GM19397 (cell line): ENCODE measurements around the gene PTPN11.
"Not testable (repeated sequence)": the region's sequence is repeated elsewhere in the genome, so short reads cannot be mapped to it uniquely, and the experiment has no call there.

ENCODE experiments used
- ATAC-seq: cut with Tn5 transposase; IDR thresholded peaks from one replicate; pipeline ENCODE4 v1.9.1; 2021; ENCODE audit warnings: mild to moderate bottlenecking, moderate library complexity; ENCODE audit not compliant: unreplicated experiment

PTPN11 gene

DNA sequence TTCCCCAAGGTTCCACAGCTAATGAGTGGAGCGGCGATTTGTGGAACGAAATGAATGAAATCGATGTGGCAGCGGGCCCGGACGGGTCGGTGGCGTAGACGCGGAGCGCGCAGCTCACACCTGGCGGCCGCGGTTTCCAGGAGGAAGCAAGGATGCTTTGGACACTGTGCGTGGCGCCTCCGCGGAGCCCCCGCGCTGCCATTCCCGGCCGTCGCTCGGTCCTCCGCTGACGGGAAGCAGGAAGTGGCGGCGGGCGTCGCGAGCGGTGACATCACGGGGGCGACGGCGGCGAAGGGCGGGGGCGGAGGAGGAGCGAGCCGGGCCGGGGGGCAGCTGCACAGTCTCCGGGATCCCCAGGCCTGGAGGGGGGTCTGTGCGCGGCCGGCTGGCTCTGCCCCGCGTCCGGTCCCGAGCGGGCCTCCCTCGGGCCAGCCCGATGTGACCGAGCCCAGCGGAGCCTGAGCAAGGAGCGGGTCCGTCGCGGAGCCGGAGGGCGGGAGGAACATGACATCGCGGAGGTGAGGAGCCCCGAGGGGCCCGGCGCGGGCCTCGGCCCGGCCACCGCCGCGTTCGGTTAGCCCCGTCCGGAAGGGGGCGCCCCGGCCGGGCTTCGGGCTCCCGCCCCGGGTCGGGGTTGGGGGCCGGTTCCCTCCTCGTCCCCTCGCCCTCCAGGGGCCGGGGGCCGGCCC is at the start of gene PTPN11:
Gene PTPN11 (plus strand): TSS at position 340 of the 689 bp plus-strand sequence. CDS start 165 bp downstream, at position 505.
- peak; percentile 82 for ATAC-seq

DNA sequence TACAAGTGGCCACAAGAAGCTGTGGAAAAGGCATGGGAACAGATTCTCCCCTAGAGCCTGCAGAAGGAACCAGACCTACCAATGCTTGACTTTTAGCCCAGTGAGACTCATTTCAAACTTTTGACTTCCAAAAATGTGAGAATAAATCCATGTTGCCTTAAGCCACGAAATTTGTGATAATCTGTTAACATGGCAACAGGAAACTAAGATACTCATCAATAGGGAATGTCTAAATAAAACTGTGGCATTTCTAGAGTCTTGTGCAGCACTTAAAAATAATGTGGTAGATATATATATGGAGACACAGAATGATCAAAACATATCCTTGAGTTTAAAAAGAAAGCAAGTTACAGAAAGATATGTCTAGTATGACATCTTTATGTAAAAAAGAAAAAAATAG is 48.5 kb upstream of the PTPN11 start:
- ATAC-seq, result no peak

DNA sequence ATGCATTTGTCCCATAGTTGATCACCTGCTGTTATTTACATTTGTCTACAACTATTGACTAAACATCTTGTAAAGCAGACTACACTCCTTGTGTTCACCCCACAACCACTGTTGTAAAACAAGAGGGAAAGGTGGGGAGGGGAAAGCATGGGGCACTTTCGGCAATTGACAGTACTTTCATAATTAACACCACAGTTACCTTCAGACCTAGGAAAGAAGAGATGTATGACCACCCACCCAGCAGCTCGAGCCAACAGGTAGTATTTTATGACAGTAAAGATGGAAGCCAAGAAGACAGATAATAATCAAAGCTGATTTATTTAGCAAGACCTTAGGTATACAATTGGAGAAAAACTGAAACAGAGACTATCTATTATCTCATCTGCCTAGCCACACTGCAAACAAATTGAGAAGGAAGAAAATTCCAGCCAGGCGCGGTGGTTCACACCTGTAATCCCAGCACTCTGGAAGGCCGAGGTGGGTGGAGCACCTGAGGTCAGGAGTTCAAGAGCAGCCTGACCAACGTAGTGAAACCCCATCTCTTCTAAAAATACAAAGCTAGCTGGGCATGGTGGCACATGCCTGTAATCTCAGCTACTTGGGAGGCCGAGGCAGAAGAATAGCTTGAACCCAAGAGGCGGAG is 47.8 kb upstream of the PTPN11 start:
- ATAC-seq, result no peak

DNA sequence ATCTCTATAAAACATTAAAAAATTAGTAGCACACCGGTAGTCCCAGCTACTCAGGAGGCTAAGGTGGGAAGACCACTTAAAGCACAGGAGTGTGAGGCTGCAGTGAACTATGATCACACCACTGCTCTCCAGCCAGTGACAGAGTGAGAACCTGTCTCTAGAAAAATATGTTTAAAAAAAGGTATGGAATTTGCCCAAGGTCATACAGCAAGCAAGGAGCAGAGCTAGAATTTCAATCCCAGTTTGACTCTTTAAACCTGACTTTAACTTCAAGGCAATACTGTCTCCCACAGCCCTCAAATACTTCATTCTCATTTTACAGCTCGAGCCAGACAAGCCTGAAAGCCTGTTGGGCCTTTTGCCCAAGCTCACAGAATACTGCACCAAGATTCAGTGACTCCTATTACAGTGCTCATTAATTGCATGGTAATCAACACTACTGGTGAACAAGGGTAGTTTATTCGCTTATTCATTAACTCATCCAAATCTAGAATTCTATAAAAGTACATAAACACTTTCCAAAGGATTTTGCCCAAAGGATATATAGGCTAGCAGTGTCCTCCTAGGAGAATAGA is 44.5 kb upstream of the PTPN11 start:
- ATAC-seq, result no peak

DNA sequence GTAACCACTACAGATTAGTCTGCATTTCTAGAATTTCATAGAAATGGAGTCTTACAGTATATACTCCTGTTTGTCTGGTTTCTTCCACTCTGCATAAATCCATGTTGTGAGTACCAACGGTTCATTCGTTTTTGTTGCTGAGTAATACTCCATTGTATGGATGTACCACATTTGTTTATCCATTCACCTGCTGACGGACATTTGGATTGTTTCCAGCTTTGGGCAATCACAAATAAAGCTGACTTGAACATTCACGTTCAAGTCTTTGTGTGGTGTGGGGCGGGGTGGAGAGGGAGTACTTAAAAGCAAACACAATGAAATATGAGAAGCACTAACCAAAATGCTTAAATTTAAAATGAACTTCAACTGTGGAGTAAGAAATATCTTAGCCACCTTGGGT is 43.6 kb upstream of the PTPN11 start:
- no peak for ATAC-seq

DNA sequence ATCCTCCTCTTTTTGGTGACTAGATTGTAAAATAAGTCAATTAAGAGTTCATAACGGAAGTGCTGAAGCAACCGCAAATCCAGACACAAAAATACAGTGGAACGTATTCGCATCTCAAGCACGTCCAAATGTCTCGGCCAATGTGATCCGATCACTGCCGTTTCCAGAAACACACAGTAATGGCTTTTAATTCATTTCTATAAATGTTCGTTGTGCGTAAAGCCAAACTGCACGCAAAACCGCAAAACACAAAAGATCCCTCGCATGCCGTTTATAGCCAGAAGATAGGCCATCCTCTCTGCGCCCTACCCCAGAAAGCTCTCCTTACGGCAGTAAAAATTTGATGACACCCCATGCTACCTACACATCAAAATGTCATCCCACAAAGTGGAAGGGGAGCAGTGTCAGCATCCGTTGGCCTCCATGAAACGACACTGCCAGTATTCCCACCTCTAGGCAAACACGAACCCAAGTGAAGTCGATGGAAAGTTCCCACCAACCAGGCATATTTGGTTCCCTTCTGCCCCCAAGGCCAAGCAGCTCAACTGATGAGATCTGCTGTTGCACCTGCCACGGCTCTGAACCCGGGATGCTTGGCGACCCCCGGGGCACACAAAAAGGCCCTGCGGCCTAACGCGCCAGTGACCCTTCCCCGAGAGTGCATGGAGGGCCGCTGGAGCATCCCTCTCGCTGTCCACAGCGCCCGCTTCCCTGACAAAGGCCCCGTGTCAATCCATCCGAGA is 37.9 kb upstream of the PTPN11 start:
- no peak for ATAC-seq

DNA sequence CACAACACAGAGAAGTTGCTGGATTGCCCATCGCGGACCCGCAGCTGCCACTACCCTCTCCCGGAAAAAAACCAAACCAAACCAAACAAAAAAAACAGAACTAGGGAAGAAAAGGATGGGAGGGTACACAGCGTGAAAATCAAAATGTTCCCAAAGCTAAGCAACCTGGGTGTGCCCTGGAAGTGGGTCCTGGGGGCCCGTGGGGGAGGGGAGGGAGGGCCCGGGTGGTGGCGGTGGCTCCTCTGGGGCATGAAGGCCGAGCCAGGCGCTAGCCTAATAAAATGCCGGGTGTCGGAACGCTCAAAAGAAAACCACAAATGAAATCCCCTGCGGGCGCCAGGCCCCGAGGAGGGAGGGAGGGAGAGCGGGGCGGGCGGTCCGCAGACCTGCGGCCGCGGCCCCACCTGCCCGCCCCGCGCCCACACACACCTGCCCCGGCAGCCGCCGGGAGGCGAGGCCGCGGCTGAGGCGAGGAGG is 37.3 kb upstream of the PTPN11 start:
- ATAC-seq, result peak; percentile 45

DNA sequence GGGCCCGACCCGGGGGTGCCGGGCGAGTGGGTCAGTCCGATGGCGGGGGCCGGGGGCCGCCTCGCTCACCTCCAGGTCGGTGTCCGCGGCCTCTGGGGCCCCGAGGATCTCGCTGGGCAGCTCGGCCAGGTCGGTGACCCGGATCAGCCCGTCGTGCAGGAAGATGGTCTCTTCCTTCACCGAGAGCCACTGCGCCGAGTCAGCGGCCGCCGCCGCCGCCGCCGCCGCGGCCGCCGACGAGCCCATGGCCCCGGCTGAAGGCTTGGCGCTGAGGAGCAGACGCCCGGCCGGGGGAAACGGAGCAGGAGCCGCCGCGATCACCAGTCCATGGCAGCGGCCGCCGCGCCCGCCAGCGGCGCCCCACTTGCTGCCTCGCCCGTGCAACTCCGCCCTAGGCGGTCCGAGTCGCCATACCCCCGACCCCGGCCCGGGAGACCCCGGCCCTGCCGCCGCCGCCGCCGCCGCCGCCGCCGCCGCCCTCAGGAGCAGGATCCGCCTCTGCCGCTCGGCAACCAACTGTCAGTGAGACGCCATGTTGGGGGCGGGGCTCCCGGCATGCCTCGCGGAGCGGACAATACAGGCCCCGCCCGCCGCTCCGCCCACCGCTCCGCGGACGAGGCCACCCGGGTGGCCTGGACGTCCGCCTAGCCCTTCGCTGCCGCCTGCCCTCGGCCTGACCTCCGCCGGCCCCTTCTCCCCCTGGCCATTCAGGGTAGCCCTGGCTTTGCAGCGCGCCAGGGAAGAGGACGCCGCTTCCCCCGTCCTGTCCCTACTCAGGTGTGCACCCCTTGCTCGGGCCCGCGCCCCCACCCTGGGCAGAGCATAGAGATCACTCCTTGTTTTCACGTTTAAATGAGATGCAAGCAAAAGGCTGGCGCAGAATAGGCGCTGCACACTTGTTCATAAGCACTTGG is 36.6 kb upstream of the PTPN11 start, which contains the start of gene HECTD4:
Gene HECTD4 (minus strand): TSS at position 549 of the 914 bp plus-strand sequence. CDS start 303 bp downstream, at position 246.
- ATAC-seq, result peak; percentile 89

DNA sequence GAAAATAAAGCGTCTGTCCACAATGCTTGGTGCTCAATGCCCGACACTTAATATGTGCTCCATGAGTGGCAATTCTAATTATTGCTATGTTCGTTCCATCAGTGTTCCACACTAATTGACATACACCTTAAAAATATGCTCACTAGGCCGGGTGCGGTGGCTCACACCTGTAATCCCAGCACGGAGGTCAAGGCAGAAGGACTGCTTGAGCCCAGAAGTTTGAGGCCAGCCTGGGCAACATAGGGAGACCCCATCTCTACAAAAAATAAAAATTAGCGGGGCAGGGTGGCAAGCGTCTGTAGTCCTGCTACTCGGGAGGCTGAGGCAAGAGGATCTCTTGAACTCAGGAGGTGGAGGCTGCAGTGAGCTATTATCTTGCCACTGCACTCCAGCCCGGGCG is 35.9 kb upstream of the PTPN11 start:
- no peak for ATAC-seq

DNA sequence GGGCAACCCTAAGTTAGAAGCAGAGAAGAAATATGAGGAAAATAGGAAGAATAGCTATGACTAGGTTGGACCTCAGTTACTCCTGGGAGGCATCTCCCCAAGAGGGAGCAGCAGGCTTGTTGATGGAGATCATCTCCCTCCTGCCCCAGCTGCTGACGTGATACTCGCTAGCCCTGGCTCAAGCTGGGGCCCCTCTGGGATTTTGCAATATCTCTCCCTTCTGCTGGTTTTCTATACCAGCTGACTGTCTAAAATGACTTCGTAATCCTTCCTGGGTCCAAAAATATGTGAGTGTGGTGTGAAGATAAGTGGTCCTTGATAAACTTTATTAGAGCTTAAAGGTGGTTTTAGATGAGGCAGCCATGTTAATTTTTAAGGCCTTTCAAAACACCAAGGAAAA is 32.0 kb upstream of the PTPN11 start:
- no peak for ATAC-seq

DNA sequence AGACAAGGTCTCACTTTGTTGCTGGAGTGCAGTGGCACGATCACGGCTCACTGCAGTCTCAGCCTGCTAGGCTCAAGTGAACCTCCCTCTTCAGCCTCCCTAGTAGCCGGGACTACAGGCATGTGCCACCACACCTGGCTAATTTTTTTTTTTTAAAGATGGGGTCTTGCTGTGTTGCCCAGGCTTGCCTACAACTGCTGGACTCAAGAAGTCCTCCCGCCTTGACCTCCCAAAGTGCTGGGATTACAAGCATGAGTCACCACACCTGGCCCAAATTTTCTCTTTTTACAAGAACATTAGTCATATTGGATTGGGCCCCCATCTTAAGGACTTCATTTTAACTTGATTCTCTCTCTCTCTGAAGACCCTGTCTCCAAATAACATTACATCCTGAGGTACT is 29.5 kb upstream of the PTPN11 start:
- no peak for ATAC-seq

DNA sequence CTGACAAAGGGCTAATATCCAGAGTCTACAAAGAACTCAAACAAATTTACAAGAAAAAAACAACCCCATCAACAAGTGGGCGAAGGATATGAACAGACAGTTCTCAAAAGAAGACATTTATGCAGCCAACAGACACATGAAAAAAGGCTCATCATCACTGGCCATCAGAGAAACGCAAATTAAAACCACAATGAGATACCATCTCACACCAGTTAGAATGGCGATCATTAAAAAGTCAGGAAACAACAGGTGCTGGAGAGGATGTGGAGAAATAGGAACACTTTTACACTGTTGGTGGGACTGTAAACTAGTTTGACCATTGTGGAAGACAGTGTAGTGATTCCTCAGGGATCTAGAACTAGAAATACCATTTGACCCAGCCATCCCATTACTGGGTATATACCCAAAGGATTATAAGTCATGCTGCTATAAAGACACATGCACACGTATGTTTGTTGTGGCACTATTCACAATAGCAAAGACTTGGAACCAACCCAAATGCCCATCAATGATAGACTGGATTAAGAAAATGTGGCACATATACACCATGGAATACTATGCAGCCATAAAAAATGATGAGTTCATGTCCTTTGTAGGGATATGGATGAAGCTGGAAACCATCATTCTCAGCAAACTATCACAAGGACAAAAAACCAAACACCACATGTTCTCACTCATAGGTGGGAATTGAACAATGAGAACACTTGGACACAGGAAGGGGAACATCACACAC is 28.7 kb upstream of the PTPN11 start:
- ATAC-seq, result not testable (repeated sequence)

DNA sequence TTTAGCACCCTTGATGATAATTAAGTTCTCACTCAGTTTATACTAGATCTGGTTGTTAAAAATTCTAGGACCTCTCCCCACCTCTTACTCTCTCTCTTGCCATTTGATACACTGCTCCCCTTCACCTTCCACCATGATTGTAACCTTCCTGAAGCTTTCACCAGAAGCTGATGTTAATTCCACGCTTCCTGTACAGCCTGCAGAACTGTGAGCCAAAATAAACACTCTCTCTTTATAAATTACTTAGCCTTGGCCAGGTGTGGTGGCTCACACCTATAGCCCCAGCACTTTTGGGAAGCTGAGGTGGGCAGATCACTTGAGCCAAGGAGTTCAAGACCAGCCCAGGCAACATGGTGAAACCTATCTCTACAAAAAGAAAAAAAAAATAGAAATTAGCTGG is 25.4 kb upstream of the PTPN11 start:
- no peak for ATAC-seq

DNA sequence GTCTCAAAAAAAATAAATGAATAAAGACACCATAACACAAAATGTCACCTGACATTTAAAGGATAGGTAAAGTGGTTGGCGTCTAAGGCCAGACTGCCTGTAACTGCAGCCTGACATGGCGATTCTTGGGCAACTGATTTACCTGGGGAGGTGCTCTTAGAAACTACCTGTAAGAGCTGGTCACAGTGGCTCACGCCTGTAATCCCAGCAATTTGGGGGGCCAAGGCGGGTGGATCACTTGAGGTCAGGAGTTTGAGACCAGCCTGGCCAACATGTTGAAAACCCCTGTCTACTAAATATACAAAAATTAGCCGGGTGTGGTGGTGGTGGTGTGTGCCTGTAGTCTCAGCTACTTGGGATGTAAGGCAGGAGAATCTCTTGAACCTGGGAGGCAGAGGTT is 17.7 kb upstream of the PTPN11 start:
- ATAC-seq, result no peak

DNA sequence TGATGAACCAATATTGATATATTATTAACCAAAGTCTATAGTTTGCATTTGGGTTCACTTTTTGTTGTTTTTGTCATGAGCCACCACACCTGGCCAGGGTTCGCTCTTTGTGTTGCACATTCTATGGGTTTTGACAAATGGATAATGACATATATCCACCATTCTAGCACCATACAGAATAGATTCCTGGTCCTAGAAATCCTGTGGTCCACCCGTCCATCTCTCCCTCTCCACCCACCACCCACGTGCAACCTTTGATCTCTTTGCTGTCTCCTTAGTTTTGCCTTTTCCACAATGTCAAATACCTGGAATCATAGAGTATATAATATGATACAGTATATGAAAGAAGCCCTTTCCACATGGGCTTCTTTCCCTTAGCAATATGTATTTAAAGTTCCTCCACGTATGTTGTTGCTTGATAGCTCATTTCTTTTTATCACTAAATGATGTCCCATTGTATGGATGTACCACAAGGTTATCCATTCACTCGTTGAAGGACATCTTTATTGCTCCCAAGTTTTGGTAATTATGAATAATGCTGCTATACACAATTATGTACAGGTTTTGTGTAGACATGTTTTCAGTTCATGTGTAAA is 16.7 kb upstream of the PTPN11 start:
- no peak for ATAC-seq

DNA sequence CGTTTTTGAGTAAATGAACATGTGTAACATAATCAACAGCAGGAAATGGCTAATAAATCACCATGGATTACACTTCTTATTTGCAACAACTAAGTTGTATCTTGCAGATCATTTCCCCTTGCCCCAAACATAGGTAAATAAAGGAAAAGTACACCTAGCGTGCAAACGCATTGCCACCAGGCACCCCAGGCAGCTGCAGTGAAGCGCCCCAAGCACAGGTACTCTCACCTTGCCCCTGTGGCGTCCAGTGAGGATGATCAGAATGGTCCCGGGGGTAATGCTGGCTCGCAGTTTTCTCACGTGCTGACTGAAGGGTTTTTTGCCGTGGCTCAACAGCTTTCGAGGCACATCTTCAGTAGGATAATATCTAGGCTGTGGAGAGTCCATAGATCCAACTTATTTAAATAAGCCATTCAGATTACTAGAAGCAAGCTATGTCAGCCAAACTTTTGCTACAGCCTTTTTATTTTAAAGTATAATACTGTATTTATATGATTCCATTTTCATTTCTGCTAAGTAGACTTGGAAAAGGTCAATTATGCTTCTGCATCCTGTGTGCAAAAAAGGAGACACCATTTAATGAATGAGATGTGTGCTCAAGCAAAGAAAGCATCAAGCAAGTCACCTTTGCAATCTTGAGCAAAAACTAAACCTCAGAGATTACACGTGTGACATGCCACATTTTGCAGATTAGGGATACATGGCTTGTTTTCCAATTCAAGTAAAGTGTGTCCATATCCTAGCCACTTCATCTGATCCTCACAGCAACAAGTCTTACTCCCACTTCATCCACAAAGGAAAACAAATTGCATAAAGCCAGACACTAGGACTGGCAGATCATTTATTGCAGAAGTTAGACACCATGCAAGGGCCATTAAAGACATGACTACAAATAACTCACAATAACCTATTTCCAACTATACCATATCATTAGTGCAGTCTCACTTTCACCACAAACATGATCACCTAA is 11.9 kb upstream of the PTPN11 start:
- no peak for ATAC-seq

DNA sequence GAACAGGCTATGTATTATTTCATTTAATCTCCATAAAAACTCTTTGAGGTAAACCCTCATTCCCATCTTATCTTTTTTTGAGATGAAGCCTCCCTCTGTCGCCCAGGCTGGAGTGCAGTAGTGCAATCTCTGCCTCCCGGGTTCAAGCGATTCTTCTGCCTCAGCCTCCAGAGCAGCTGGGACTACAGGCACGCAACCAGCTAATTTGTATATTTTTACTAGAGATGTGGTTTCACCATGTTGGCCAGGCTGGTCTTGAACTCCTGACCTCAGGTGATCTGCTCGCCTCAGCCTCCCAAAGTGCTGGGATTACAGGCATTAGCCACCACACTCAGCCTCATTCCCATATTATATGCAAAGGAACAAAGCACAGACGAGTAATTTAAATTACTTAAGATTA is 11.1 kb upstream of the PTPN11 start:
- not testable (repeated sequence) for ATAC-seq

DNA sequence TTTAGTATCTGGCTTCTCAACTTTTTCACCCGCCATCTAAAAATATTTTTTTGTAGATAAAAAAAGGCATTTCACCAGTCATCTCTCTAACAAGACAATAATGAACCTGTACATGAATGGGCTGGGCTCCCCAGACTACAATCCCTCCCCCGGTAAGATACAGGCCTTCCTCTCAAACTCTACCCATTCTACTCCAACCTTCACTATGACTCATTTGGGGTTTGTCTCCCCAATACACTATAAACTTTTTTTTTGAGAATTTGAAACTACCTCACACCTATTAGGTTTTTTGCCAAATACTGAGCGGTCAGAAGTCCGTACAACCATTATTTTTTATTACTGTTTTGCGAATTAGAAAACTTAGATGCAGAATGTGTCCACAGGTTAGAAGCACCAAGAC is 10.1 kb upstream of the PTPN11 start:
- ATAC-seq, result no peak
